SU-DHL-6 (cell line): ENCODE results near the gene RAB4B.
"Not testable (repeated sequence)": the region's sequence is repeated elsewhere in the genome, so short reads cannot be mapped to it uniquely, and the experiment has no call there.

Experiments
- H2AFZ ChIP-seq: fragments of 200-600 bp; sonication (generic); 2 replicates; pipeline ENCODE4 v1.6.1; 2014; ENCODE audit warnings: low read depth, mild to moderate bottlenecking, moderate library complexity, mixed read lengths, antibody characterized with exemption, low read length; ENCODE audit not compliant: severe bottlenecking
- H3F3A ChIP-seq: fragments of 200-600 bp; shearing (Covaris generic); 2 replicates; pipeline ENCODE4 v1.6.0; 2016; ENCODE audit warnings: antibody characterized with exemption, mild to moderate bottlenecking; ENCODE audit not compliant: insufficient read depth
- H3K27ac ChIP-seq: fragments of 200-600 bp; sonication (generic); 2 replicates; pipeline ENCODE4 v1.5.1; 2016; ENCODE audit warnings: low read depth, mild to moderate bottlenecking, low read length, moderate library complexity, mixed read lengths
- H3K27me3 ChIP-seq: fragments of 200-600 bp; sonication (generic), shearing (Covaris generic); 2 replicates; pipeline ENCODE4 v1.6.0; 2014; ENCODE audit warnings: mild to moderate bottlenecking, low read length
- H3K36me3 ChIP-seq: fragments of 200-600 bp; sonication (generic); 2 replicates; pipeline ENCODE4 v1.6.1; 2014; ENCODE audit warnings: mild to moderate bottlenecking, low read length, mixed read lengths
- H3K4me2 ChIP-seq: fragments of 300-600, 200-600 bp; shearing (Covaris generic), sonication (generic); 2 replicates; pipeline ENCODE4 v1.6.0; 2014; ENCODE audit warnings: low read length, low read depth, mild to moderate bottlenecking; ENCODE audit not compliant: poor library complexity, severe bottlenecking
- H3K4me3 ChIP-seq: fragments of 200-600 bp; sonication (generic); 2 replicates; pipeline ENCODE4 v1.5.1; 2014; ENCODE audit warnings: antibody characterized with exemption, low read length, mild to moderate bottlenecking, mixed read lengths; ENCODE audit not compliant: insufficient read depth, poor library complexity, severe bottlenecking
- H3K79me2 ChIP-seq: fragments of 200-600 bp; sonication (generic); 2 replicates; pipeline ENCODE4 v1.6.1; 2014; ENCODE audit warnings: mild to moderate bottlenecking, low read length, moderate library complexity; ENCODE audit not compliant: insufficient read depth
- H3K9ac ChIP-seq: fragments of 200-600 bp; sonication (generic); 2 replicates; pipeline ENCODE4 v1.7.0; 2014; ENCODE audit warnings: mild to moderate bottlenecking, low read length
- H3K9me2 ChIP-seq: fragments of 200-600 bp; sonication (generic); replicated peaks from 2 replicates; pipeline ENCODE4 v1.6.1; 2014; ENCODE audit warnings: low read length; ENCODE audit not compliant: insufficient read depth
- H3K9me3 ChIP-seq: fragments of 200-600 bp; sonication (generic); 2 replicates; pipeline ENCODE4 v1.6.1; 2014; ENCODE audit warnings: low read length, mixed read lengths; ENCODE audit not compliant: insufficient read depth
- H4K20me1 ChIP-seq: fragments of 200-600 bp; sonication (generic); 2 replicates; pipeline ENCODE4 v1.6.1; 2014; ENCODE audit warnings: low read depth, mild to moderate bottlenecking, antibody characterized with exemption, low read length, moderate library complexity, mixed read lengths
- CTCF ChIP-seq: fragments of 200-600 bp; sonication (generic); IDR thresholded peaks from one replicate; pipeline ENCODE4 v1.5.1; 2017; ENCODE audit warnings: antibody characterized with exemption, mild to moderate bottlenecking, low read length, moderate library complexity; ENCODE audit not compliant: insufficient read depth, poor library complexity, severe bottlenecking
- EZH2phosphoT487 ChIP-seq: fragments of 200-600 bp; sonication (generic), shearing (Covaris generic); conservative IDR thresholded peaks from 2 replicates; pipeline ENCODE4 v1.6.1; 2018; ENCODE audit warnings: mild to moderate bottlenecking, antibody characterized with exemption, low read length, moderate library complexity, mixed read lengths

RAB4B gene

GRCh38 chr19:40777937-40778705, at the start of gene RAB4B:
Gene RAB4B (plus strand): TSS chr19:40778247. CDS start chr19:40778376, 129 bp downstream.
- peaks cover 10% of the 10 kb centered on the region; the same call in 1 of the 2 replicates for H3K79me2 ChIP-seq
- H3K27me3 ChIP-seq = no peaks in the 10 kb centered on the region
- H3K27ac ChIP-seq = peak within 1 kb of the TSS; percentile 98
- peak within 1 kb of the TSS; percentile 68 for H3K9ac ChIP-seq
- H3K9me2 ChIP-seq = no peaks in the 10 kb centered on the region
- H3K36me3 ChIP-seq = no peaks in the 10 kb centered on the region
- H4K20me1 ChIP-seq = no peaks in the 10 kb centered on the region
- no peak for TF ChIP-seq EZH2phosphoT487
- TF ChIP-seq CTCF = no peak
- H3K9me3 ChIP-seq = no peaks in the 10 kb centered on the region
- peaks cover 17% of the 10 kb centered on the region for H3F3A ChIP-seq
- H2AFZ ChIP-seq = peak within 1 kb of the TSS; percentile 60
- H3K4me2 ChIP-seq = peak within 1 kb of the TSS; percentile 96
- H3K4me3 ChIP-seq = peak within 1 kb of the TSS; percentile 68

- not testable (repeated sequence) for H3K36me3 ChIP-seq, H3K4me2 ChIP-seq, H3K9me3 ChIP-seq, H4K20me1 ChIP-seq, H3F3A ChIP-seq, H3K79me2 ChIP-seq, H3K27ac ChIP-seq, H3K9me2 ChIP-seq, H3K9ac ChIP-seq, H3K27me3 ChIP-seq, H2AFZ ChIP-seq, H3K4me3 ChIP-seq
Observed at GRCh38 chr19:40730065-40730464, 48.0 kb upstream of the RAB4B start.

- H3F3A ChIP-seq, H3K9me3 ChIP-seq, H3K9ac ChIP-seq, H3K27me3 ChIP-seq, H3K36me3 ChIP-seq, H3K79me2 ChIP-seq, H4K20me1 ChIP-seq, H3K27ac ChIP-seq, H3K9me2 ChIP-seq, H2AFZ ChIP-seq, H3K4me2 ChIP-seq, H3K4me3 ChIP-seq: not testable (repeated sequence)
Observed at GRCh38 chr19:40732304-40732703, 45.7 kb upstream of the RAB4B start.

- H3K4me2 ChIP-seq = no peak overlapping the region
- H3K27me3 ChIP-seq = no peaks in the 10 kb centered on the region
- no peaks in the 10 kb centered on the region for H3F3A ChIP-seq
- no peaks in the 10 kb centered on the region for H3K36me3 ChIP-seq
- H3K9me3 ChIP-seq = no peaks in the 10 kb centered on the region
- H3K9me2 ChIP-seq = no peaks in the 10 kb centered on the region
- no peak overlapping the region for H2AFZ ChIP-seq
- H3K4me3 ChIP-seq = no peak overlapping the region
- no peaks in the 10 kb centered on the region for H4K20me1 ChIP-seq
- H3K9ac ChIP-seq = no peak overlapping the region
- TF ChIP-seq CTCF (no peak), EZH2phosphoT487 (no peak)
- H3K79me2 ChIP-seq = no peaks in the 10 kb centered on the region
- no peak overlapping the region for H3K27ac ChIP-seq
Observed at GRCh38 chr19:40733149-40733548, 44.9 kb upstream of the RAB4B start.
